ENCODE results near the gene PUM2. TPM values are rescaled to one million over a fixed set of nuclear protein-coding genes. Genes with fewer than 3 reads are reported as not detected.

PUM2 gene
- total and polyA plus RNA-seq, 2 of the 8 experiments (the other 6 are each of a cell fraction or from before 2014, with no cell fraction given) = 46.6 to 114 TPM

DNA sequence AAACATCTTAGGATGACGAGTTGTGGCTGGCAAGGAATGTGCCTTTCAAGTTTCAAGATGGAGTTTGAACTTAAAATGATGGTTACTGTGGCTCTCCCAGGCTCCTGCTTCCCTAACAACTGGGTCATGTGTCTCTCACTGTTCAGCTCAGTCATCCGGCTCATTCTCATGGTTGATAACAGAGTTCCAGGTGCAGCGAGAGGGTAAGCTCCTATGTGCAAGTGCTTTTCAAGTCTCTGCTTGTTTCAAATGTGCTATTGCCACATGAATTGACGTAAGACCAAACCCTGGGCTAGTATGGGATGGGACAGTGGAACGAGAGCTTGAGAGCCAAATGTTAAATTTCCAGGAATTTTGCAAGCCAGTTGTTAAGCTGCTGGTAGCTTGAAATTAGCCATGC, 19.5 kb upstream of the PUM2 start:
- H3K14ac ChIP-seq (ENCODE audit: insufficient read length) = no peak overlapping the region
- H3K23ac ChIP-seq (ENCODE audit: insufficient read length) = no peak overlapping the region
- H3K79me2 ChIP-seq (ENCODE audit: control insufficient read depth in 1 of 2, insufficient read depth in 2 of 2, low read length in 2 of 2) = no peaks in the 10 kb centered on the region
- no peak overlapping the region for H2AFZ ChIP-seq (ENCODE audit: low read length)
- H3K4me1 ChIP-seq (replicated peaks in 1 of 4; ENCODE audit: control insufficient read depth in 3 of 4, insufficient read depth in 4 of 4, low read length in 3 of 4) = peaks cover 0 to 4% (median under 1%) of the 10 kb centered on the region in 4 experiments; a peak in 3 of 7 replicates
- no peak overlapping the region for H3K4me3 ChIP-seq (ENCODE audit: extremely low read depth in 1 of 4, insufficient read depth in 2 of 4, low read depth in 3 of 4, low read length in 4 of 4)
- no peak overlapping the region for H3K18ac ChIP-seq (ENCODE audit: extremely low read depth, low read length)
- no peak for TF ChIP-seq SP2 (IDR thresholded peaks at IDR 0.05; ENCODE audit: low read length)
- no peak overlapping the region for H4K91ac ChIP-seq (replicated peaks; ENCODE audit: insufficient read length, low read length)
- H4K20me1 ChIP-seq (replicated peaks in 1 of 2; ENCODE audit: control insufficient read depth in 1 of 2, insufficient read depth in 2 of 2, low read length in 2 of 2) = no peaks in the 10 kb centered on the region
- H2AK5ac ChIP-seq (ENCODE audit: low read depth, low read length) = no peak overlapping the region
- POLR2A ChIA-PET (ENCODE audit: partially characterized antibody) = interaction anchor here (1.0 to 1.3 kb wide), 3 partner anchors 9 to 77 kb away, joined by 3 read pairs; partner anchors contain the start of gene RHOB
- no peak overlapping the region for H4K8ac ChIP-seq (ENCODE audit: extremely low read depth, insufficient read depth, low read length)
- peaks cover 0 to 5% of the 10 kb centered on the region in 2 experiments; a peak in 1 of 4 replicates for H3K9me3 ChIP-seq (ENCODE audit: insufficient read depth in 2 of 2, low read depth in 1 of 2, low read length in 1 of 2)
- H2BK20ac ChIP-seq (ENCODE audit: low read length) = no peak overlapping the region
- H4K5ac ChIP-seq (ENCODE audit: insufficient read length, low read depth, low read length) = no peak overlapping the region
- H3K79me1 ChIP-seq (ENCODE audit: low read depth, low read length) = no peaks in the 10 kb centered on the region
- H3K9ac ChIP-seq (replicated peaks in 1 of 4; ENCODE audit: extremely low read depth in 1 of 4, low read depth in 3 of 4, low read length in 3 of 4) = no peak overlapping the region
- H3K4me2 ChIP-seq (ENCODE audit: insufficient read depth in 1 of 2, low read depth in 2 of 2, low read length in 2 of 2) = no peak overlapping the region
- no peaks in the 10 kb centered on the region; a peak in 1 of 7 replicates for H3K27me3 ChIP-seq (replicated peaks in 1 of 4; ENCODE audit: control insufficient read depth in 3 of 4, extremely low read depth in 1 of 4, insufficient read depth in 3 of 4, low read length in 3 of 4)
- no peak overlapping the region for H3K27ac ChIP-seq (ENCODE audit: low read depth, low read length)
- H3K23me2 ChIP-seq (ENCODE audit: low read depth, low read length) = no peaks in the 10 kb centered on the region
- WGBS, 2 experiments (ENCODE audit: extremely low coverage in 1 of 2, insufficient coverage in 1 of 2, insufficient read length in 1 of 2, insufficient replicate concordance in 2 of 2, low coverage in 1 of 2, low lambda C conversion rate in 2 of 2, missing lambda C conversion rate in 1 of 2) = 89% methylated on average over 5 of the region's 5 CpGs; no CpG with 5 or more reads in 1 of the 2 experiments
- H3K4ac ChIP-seq (replicated peaks; ENCODE audit: insufficient read length, low read depth, low read length) = no peak overlapping the region
- H2BK120ac ChIP-seq (replicated peaks; ENCODE audit: low read depth, low read length) = no peak overlapping the region
- CTCF ChIA-PET (ENCODE audit: partially characterized antibody) = interaction anchor here (0.6 to 10.0 kb wide), 6 partner anchors 10 to 272 kb away, joined by 3 to 77 read pairs (median 3); no protein-coding TSS in a partner anchor
- FAIRE-seq (no peak), DNase-seq (ENCODE audit: low read depth in 1 of 2, low spot score in 2 of 2) (no peak)
- no peaks in the 10 kb centered on the region for H3K36me3 ChIP-seq (ENCODE audit: control insufficient read depth in 2 of 4, insufficient read depth in 4 of 4, low read length in 3 of 4)
- no peak overlapping the region for H3K56ac ChIP-seq (replicated peaks; ENCODE audit: insufficient read length, low read depth, low read length)
- no peak overlapping the region for H2BK15ac ChIP-seq (ENCODE audit: low read length)
- no peak overlapping the region for H2BK5ac ChIP-seq (ENCODE audit: low read depth, low read length)
- no peak overlapping the region for H2BK12ac ChIP-seq (ENCODE audit: low read depth, low read length)

All from H1 (cell line).